GM12878 (cell line): Measurements from ENCODE around the gene RAB15. TPM values are rescaled to one million over a fixed set of nuclear protein-coding genes. Genes with fewer than 3 reads are reported as not detected.
A peak's percentile ranks its signal among the peaks of the same experiment; 100 is the strongest.

Source experiments
- ATAC-seq: fragments of 200-7000 bp; cut with Tn5 transposase; 3 replicates; pipeline ENCODE4 v1.9.1; 2020; ENCODE audit warnings: mild to moderate bottlenecking, moderate library complexity
- Bru-seq: library from RNA; stranded (reverse); fragments of 400-500 nt; gene quantifications from one replicate; lab custom pipeline; 2021; lab: Mats Ljungman, UMichigan
- BruChase-seq, 2 experiments: library from RNA; stranded (reverse); fragments of 400-500 nt; gene quantifications; one replicate each; lab custom pipeline; 2021; lab: Mats Ljungman, UMichigan
- BruUV-seq: library from RNA; stranded (reverse); fragments of 400-500 nt; replicated peaks from 2 replicates; lab custom pipeline; 2021; lab: Mats Ljungman, UMichigan
- CTCF ChIA-PET: fragments of 300-600 bp; sonication (Branson Sonifier 250); formaldehyde crosslinking; extraction: SDS; loops from one replicate; lab custom pipeline; 2021; ENCODE audit warnings: inconsistent platforms; lab: Yijun Ruan, JAX
- POLR2A ChIA-PET: fragments of 350-600 bp; formaldehyde crosslinking; extraction: SDS; loops from one replicate; lab custom pipeline; 2021; ENCODE audit warnings: inconsistent platforms; lab: Charles Lee
- RAD21 ChIA-PET: fragments of 300-600 bp; sonication (Branson Sonifier 250); formaldehyde crosslinking; loops from one replicate; lab custom pipeline; 2023; ENCODE audit warnings: antibody characterized with exemption; ENCODE audit not compliant: unreplicated experiment; lab: Charles Lee
- SMC1A ChIA-PET: fragments of 300-600 bp; sonication (Branson Sonifier 250); formaldehyde crosslinking; loops from one replicate; lab custom pipeline; 2023; ENCODE audit not compliant: unreplicated experiment, uncharacterized antibody; lab: Charles Lee
- DNase-seq: peaks from one replicate; pipeline ENCODE4 v3.0.0-alpha.2; 2011; ENCODE audit warnings: low read depth, low spot score
- FAIRE-seq: peaks from 3 replicates; lab custom pipeline; 2011; peaks lifted over from hg19 to GRCh38; lab: Jason Lieb, UNC
- H2AFZ ChIP-seq: 2 replicates; pipeline ENCODE4 v1.6.0; 2011; ENCODE audit warnings: low read depth, low read length, control low read depth; ENCODE audit not compliant: control insufficient read depth
- H3K27ac ChIP-seq: 2 replicates; pipeline ENCODE4 v1.5.1; 2011; ENCODE audit warnings: control low read depth; ENCODE audit not compliant: control insufficient read depth, insufficient read depth
- H3K27me3 ChIP-seq, 2 experiments: replicated peaks in 1 of 2; 2 replicates each; pipeline versions ENCODE4 v1.6.0 to v1.6.1; 2011; ENCODE audit warnings: low read length in 1 of 2; ENCODE audit not compliant: control insufficient read depth in 2 of 2, insufficient read depth in 2 of 2
- H3K36me3 ChIP-seq, 2 experiments: 2 replicates each; pipeline ENCODE4 v1.5.1; 2011; ENCODE audit warnings: low read length in 1 of 2; ENCODE audit not compliant: control insufficient read depth in 2 of 2, insufficient read depth in 2 of 2
- H3K4me1 ChIP-seq: 2 replicates; pipeline ENCODE4 v1.6.1; 2011; ENCODE audit warnings: mild to moderate bottlenecking, low read length, moderate library complexity, mixed read lengths; ENCODE audit not compliant: control insufficient read depth, insufficient read depth
- H3K4me2 ChIP-seq: 2 replicates; pipeline ENCODE4 v1.6.0; 2011; ENCODE audit warnings: control low read depth; ENCODE audit not compliant: control insufficient read depth, insufficient read depth
- H3K4me3 ChIP-seq: fragments of 200-600 bp; sonication (generic); 2 replicates; pipeline ENCODE4 v1.5.1; 2016
- H3K79me2 ChIP-seq: 2 replicates; pipeline ENCODE4 v1.6.0; 2011; ENCODE audit warnings: low read length; ENCODE audit not compliant: control insufficient read depth, insufficient read depth
- H3K9ac ChIP-seq: 2 replicates; pipeline ENCODE4 v1.8.0; 2011; ENCODE audit warnings: low read length, control low read depth, mixed read lengths; ENCODE audit not compliant: control insufficient read depth, insufficient read depth
- H3K9me3 ChIP-seq: replicated peaks from 3 replicates; pipeline ENCODE4 v1.5.1; 2011; ENCODE audit warnings: mild to moderate bottlenecking, low read length; ENCODE audit not compliant: control insufficient read depth, insufficient read depth
- H4K20me1 ChIP-seq: 2 replicates; pipeline ENCODE4 v1.6.0; 2011; ENCODE audit not compliant: control insufficient read depth, insufficient read depth
- GATAD2B ChIP-seq: fragments of 450-650 bp; conservative IDR thresholded peaks from 2 replicates; pipeline ENCODE4 v1.6.1; 2017; ENCODE audit warnings: low read depth, mild to moderate bottlenecking, moderate library complexity
- YY1 ChIP-seq: IDR thresholded peaks from 2 replicates; pipeline ENCODE4 v1.6.1; 2011; ENCODE audit warnings: low read depth, mild to moderate bottlenecking, low read length
- ZSCAN29 ChIP-seq: fragments of 450-650 bp; IDR thresholded peaks from 2 replicates; pipeline ENCODE4 v1.6.1; 2017; ENCODE audit warnings: mild to moderate bottlenecking, moderate library complexity
- WGBS: methylation state at CpG from one replicate; pipeline ENCODE4 v1.1.6; 2016; ENCODE audit warnings: low lambda C conversion rate; ENCODE audit not compliant: insufficient replicate concordance, insufficient coverage; ENCODE audit errors: missing lambda C conversion rate; 5-methylcytosine and 5-hydroxymethylcytosine counted together
- in situ Hi-C: fragments of 300-500 bp; cut with MboI; formaldehyde crosslinking; loops from 9 replicates; pipeline ENCODE4 v1.14.3; 2018; ENCODE audit warnings: mixed read lengths
- intact Hi-C: fragments of 100-400 bp; cut with micrococcal nuclease; formaldehyde crosslinking; loops from one replicate; pipeline ENCODE4 v1.14.2; 2022; ENCODE audit not compliant: unreplicated experiment
- long read RNA-seq, 2 experiments: library from polyadenylated mRNA; unstranded; transcript quantifications; one replicate each; pipeline ENCODE4 v2.0.0, GENCODE V29; 2019 to 2020
- polyA minus RNA-seq, 3 experiments: library from RNA; depleted of rRNA, polyadenylated mRNA; stranded (reverse); fragments of >200 nt; gene quantifications; 2 replicates each; pipeline ENCODE4 v1.2.3, GENCODE V29; 2011
- polyA plus RNA-seq, 11 experiments: library from polyadenylated mRNA; depleted of rRNA in 4 of 11; unstranded in 6 of 11; stranded (reverse) in 5 of 11; fragments of >200 nt; fragmentation: Nextera tagmentation in 4 of 11; fragmentation: Illumina TruSeq in 1 of 11; extraction: Ambion mirVana in 4 of 11; extraction: Trizol in 1 of 11; gene quantifications; 1 replicate in 1 of 11; 2 replicates in 10 of 11; pipeline versions ENCODE4 v1.2.1 to v1.2.3, GENCODE V29; 2011 to 2016; ENCODE audit warnings: inconsistent platforms in 2 of 11, missing spikeins in 2 of 11, low read depth in 1 of 11
- total RNA-seq, 4 experiments: library from RNA; depleted of rRNA in 3 of 4; stranded (reverse); fragments of >200 nt in 3 of 4; fragmentation: Illumina TruSeq in 1 of 4; extraction: Trizol in 1 of 4; gene quantifications; 2 replicates each; pipeline versions ENCODE4 v1.2.1 to v1.2.3, GENCODE V29; 2013 to 2021

The RAB15 gene
- total RNA-seq (2013; cell fraction: nucleolus; rRNA removed): 0.76 and 1.8 TPM in 2 replicates
- 2.3 and 2.9 TPM in 2 replicates for total RNA-seq (2014; rRNA removed)
- 2.4 and 2.5 TPM in 2 replicates for total RNA-seq (2014; rRNA removed; fragmentation: Illumina TruSeq; extraction: Trizol)
- 2.6 and 2.8 TPM in 2 replicates for total RNA-seq (2021)
- polyA plus RNA-seq (2011; ENCODE audit: low read depth): 1.5 TPM
- 0.77 and 0.81 TPM in 2 replicates for polyA plus RNA-seq (2011; rRNA removed)
- 0.72 and 0.94 TPM in 2 replicates for polyA plus RNA-seq (2011; cell fraction: cytosol; rRNA removed)
- 5.4 and 8.7 TPM in 2 replicates for polyA plus RNA-seq (2011; cell fraction: nucleus; rRNA removed)
- 1.8 and 2.3 TPM in 2 replicates for polyA plus RNA-seq (2012)
- polyA plus RNA-seq (2014; fragmentation: Illumina TruSeq; extraction: Trizol): 1.6 and 3.0 TPM in 2 replicates
- polyA plus RNA-seq (2014; fragmentation: Nextera tagmentation; extraction: Ambion mirVana): 1 to 10 TPM in 1 of 2 experiments, under 1 TPM in 1; 0.32 to 1.0 TPM
- 2.5 and 3.9 TPM in 2 replicates for polyA plus RNA-seq (2014; rRNA removed)
- 1 to 10 TPM; 1.0 to 1.8 TPM for polyA plus RNA-seq (2016; fragmentation: Nextera tagmentation; extraction: Ambion mirVana)
- polyA minus RNA-seq (2011; rRNA and poly(A)+ RNA removed): 0.41 and 0.88 TPM in 2 replicates
- polyA minus RNA-seq (2011; cell fraction: cytosol; rRNA and poly(A)+ RNA removed): 0.40 TPM in 1 of 2 replicates, not detected in the other
- polyA minus RNA-seq (2011; cell fraction: nucleus; rRNA and poly(A)+ RNA removed): 0.24 and 0.48 TPM in 2 replicates
- Bru-seq, nascent RNA: percentile 38 among the genes with signal in this experiment
- percentile 42 among the genes with signal in this experiment for BruChase-seq, experiment 1, labeled RNA remaining after a 6-hour chase
- percentile 36 among the genes with signal in this experiment for BruChase-seq, experiment 2, labeled RNA remaining after a 2-hour chase
- long read RNA-seq, experiment 1: 0 reads
- long read RNA-seq, experiment 2, partial matches to known transcripts: 0 of 1 reads
- long read RNA-seq, experiment 2, other reads (novel, unspliced or antisense): 1 of 1 reads

DNA sequence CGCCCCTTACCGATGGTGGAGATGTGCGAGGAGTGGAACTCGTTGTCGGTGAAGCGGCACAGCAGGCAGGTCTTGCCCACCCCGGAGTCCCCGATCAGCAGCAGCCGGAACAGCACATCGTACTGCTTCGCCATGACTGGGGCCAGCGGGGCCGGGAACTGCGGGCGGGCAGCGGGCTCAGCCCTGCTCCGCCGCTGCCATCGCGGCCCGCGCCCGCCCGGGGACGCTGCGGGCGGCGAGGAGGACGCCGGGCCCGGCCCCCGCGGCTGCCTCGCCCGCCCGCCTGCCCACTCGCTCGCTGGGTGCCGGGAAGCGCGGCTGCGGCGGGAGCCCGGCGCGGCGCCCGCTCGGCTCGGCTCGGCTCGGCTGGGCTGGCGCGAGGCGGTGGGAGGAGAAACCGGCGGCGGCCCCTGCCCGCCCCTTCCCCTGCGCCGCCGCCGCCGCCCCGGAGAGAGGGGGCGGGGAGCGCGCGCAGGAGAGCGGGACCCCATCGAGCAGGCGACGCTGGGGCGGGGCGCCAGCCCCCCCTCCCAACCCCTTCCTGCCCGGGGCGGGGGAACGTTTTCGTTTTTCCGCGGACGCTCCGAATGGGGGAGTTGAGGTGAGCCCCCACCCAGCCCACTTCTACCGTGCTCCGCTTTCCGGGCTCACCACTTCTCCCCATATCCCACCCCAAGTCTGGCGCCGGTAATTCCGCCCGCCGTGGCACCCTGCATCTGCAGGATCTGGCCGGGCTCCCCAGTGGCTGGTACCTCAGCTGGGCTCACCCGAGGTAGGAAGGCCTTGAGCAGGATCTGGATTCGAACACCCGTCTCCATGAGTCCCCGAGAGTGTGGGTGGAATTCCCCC, at the start of gene RAB15:
RAB15 (minus strand) TSS at position 394 of the 849 bp plus-strand sequence; CDS start at position 134, 260 bp downstream.
- peak within 1 kb of the TSS; percentile 41 for H2AFZ ChIP-seq
- ChIA-PET POLR2A (no interaction called here), RAD21 (no interaction called here), CTCF (no interaction called here), SMC1A (no interaction called here)
- no peak within 1 kb of the TSS for H3K27ac ChIP-seq
- H3K79me2 ChIP-seq: no peaks in the 10 kb centered on the region
- H3K9ac ChIP-seq: peak within 1 kb of the TSS; percentile 50
- H3K4me3 ChIP-seq: peak within 1 kb of the TSS; percentile 69; the same call in 1 of the 2 replicates
- under 1% methylated on average over 18 of the region's 96 CpGs for WGBS
- no peaks in the 10 kb centered on the region for H3K4me1 ChIP-seq
- peak within 1 kb of the TSS; percentile 91 for H3K4me2 ChIP-seq
- H3K9me3 ChIP-seq: no peaks in the 10 kb centered on the region
- ATAC-seq: peak; percentile 79
- TF ChIP-seq GATAD2B (0 out of 2 replicates have a peak, but pooled peaks have one; percentile 31), YY1 (0 out of 2 replicates have a peak, but pooled peaks have one; percentile 40), ZSCAN29 (no peak)
- in situ Hi-C loops: no loop called here
- FAIRE-seq: peak; percentile 13
- no peaks in the 10 kb centered on the region for H3K36me3 ChIP-seq
- BruUV-seq: no TSS peak
- H4K20me1 ChIP-seq: no peaks in the 10 kb centered on the region
- no peak for DNase-seq
- intact Hi-C loops: no loop called here
- peaks cover 2 to 7% of the 10 kb centered on the region in 2 experiments for H3K27me3 ChIP-seq
